Measurements from ENCODE around the gene TPD52L1.

- TF ChIP-seq ZSCAN18 (CRISPR knock-in tag; IDR thresholded peaks at IDR 0.05) = no peak
- TF ChIP-seq, protein P1, sequence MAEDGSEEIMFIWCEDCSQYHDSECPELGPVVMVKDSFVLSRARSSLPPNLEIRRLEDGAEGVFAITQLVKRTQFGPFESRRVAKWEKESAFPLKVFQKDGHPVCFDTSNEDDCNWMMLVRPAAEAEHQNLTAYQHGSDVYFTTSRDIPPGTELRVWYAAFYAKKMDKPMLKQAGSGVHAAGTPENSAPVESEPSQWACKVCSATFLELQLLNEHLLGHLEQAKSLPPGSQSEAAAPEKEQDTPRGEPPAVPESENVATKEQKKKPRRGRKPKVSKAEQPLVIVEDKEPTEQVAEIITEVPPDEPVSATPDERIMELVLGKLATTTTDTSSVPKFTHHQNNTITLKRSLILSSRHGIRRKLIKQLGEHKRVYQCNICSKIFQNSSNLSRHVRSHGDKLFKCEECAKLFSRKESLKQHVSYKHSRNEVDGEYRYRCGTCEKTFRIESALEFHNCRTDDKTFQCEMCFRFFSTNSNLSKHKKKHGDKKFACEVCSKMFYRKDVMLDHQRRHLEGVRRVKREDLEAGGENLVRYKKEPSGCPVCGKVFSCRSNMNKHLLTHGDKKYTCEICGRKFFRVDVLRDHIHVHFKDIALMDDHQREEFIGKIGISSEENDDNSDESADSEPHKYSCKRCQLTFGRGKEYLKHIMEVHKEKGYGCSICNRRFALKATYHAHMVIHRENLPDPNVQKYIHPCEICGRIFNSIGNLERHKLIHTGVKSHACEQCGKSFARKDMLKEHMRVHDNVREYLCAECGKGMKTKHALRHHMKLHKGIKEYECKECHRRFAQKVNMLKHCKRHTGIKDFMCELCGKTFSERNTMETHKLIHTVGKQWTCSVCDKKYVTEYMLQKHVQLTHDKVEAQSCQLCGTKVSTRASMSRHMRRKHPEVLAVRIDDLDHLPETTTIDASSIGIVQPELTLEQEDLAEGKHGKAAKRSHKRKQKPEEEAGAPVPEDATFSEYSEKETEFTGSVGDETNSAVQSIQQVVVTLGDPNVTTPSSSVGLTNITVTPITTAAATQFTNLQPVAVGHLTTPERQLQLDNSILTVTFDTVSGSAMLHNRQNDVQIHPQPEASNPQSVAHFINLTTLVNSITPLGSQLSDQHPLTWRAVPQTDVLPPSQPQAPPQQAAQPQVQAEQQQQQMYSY (CRISPR knock-in tag; IDR thresholded peaks at IDR 0.05) = no peak
- TF ChIP-seq, protein P2, sequence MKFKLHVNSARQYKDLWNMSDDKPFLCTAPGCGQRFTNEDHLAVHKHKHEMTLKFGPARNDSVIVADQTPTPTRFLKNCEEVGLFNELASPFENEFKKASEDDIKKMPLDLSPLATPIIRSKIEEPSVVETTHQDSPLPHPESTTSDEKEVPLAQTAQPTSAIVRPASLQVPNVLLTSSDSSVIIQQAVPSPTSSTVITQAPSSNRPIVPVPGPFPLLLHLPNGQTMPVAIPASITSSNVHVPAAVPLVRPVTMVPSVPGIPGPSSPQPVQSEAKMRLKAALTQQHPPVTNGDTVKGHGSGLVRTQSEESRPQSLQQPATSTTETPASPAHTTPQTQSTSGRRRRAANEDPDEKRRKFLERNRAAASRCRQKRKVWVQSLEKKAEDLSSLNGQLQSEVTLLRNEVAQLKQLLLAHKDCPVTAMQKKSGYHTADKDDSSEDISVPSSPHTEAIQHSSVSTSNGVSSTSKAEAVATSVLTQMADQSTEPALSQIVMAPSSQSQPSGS (CRISPR knock-in tag; IDR thresholded peaks at IDR 0.05; ENCODE audit: borderline replicate concordance, low read depth) = no peak
- TF ChIP-seq ATF3 (CRISPR knock-in tag; conservative IDR thresholded peaks at IDR 0.05) = no peak
- TF ChIP-seq ZMAT4 (CRISPR knock-in tag; IDR thresholded peaks at IDR 0.05) = no peak
- TF ChIP-seq, protein P3, sequence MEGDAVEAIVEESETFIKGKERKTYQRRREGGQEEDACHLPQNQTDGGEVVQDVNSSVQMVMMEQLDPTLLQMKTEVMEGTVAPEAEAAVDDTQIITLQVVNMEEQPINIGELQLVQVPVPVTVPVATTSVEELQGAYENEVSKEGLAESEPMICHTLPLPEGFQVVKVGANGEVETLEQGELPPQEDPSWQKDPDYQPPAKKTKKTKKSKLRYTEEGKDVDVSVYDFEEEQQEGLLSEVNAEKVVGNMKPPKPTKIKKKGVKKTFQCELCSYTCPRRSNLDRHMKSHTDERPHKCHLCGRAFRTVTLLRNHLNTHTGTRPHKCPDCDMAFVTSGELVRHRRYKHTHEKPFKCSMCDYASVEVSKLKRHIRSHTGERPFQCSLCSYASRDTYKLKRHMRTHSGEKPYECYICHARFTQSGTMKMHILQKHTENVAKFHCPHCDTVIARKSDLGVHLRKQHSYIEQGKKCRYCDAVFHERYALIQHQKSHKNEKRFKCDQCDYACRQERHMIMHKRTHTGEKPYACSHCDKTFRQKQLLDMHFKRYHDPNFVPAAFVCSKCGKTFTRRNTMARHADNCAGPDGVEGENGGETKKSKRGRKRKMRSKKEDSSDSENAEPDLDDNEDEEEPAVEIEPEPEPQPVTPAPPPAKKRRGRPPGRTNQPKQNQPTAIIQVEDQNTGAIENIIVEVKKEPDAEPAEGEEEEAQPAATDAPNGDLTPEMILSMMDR (IDR thresholded peaks at IDR 0.05) = no peak
These were observed 65.9 kb downstream of the TPD52L1 start for GRCh38 chr6:125219361-125219895.

Data from WTC11 (cell line).